Neutrophil (primary cell): ENCODE data around the gene GTSE1.

ENCODE experiments used
- H3K27ac ChIP-seq: fragments of 200-600 bp; sonication (generic); 2 replicates; pipeline ENCODE4 v1.5.1; 2016; ENCODE audit warnings: mild to moderate bottlenecking, moderate library complexity
- H3K27me3 ChIP-seq: fragments of 200-600 bp; sonication (generic); 2 replicates; pipeline ENCODE4 v1.6.0; 2016; ENCODE audit warnings: mild to moderate bottlenecking
- H3K36me3 ChIP-seq: fragments of 200-600 bp; sonication (generic); 2 replicates; pipeline ENCODE4 v1.5.1; 2017
- H3K4me1 ChIP-seq, 2 experiments: fragments of 200-600 bp in 1 of 2; sonication (generic) in 1 of 2; 1 replicate in 1 of 2; 2 replicates in 1 of 2; pipeline versions ENCODE4 v1.5.1 to v1.6.1; 2013 to 2016; ENCODE audit warnings: low read depth in 1 of 2, low read length in 1 of 2, mild to moderate bottlenecking in 1 of 2, moderate library complexity in 1 of 2; ENCODE audit not compliant: control insufficient read depth in 1 of 2, insufficient read depth in 1 of 2
- H3K4me3 ChIP-seq, 2 experiments: fragments of 200-600 bp in 1 of 2; sonication (generic) in 1 of 2; 1 replicate in 1 of 2; 2 replicates in 1 of 2; pipeline ENCODE4 v1.5.1; 2013 to 2016; ENCODE audit warnings: low read depth in 1 of 2, low read length in 1 of 2, mild to moderate bottlenecking in 1 of 2, moderate library complexity in 1 of 2
- H3K9me3 ChIP-seq: fragments of 200-600 bp; sonication (generic); 2 replicates; pipeline ENCODE4 v1.5.1; 2016
- CTCF ChIP-seq: fragments of 200-600 bp; sonication (generic); IDR thresholded peaks from 2 replicates; pipeline ENCODE4 v1.5.1; 2016; ENCODE audit warnings: antibody characterized with exemption

The GTSE1 gene

GRCh38 chr22:46370584-46371291 is 74.1 kb downstream of the GTSE1 start:
- no peak for TF ChIP-seq CTCF
- H3K27me3 ChIP-seq = peaks cover 55% of the 10 kb centered on the region
- no peak overlapping the region for H3K4me3 ChIP-seq
- H3K9me3 ChIP-seq = no peaks in the 10 kb centered on the region
- H3K4me1 ChIP-seq = no peaks in the 10 kb centered on the region
- no peak overlapping the region for H3K27ac ChIP-seq
- no peaks in the 10 kb centered on the region for H3K36me3 ChIP-seq

DNA sequence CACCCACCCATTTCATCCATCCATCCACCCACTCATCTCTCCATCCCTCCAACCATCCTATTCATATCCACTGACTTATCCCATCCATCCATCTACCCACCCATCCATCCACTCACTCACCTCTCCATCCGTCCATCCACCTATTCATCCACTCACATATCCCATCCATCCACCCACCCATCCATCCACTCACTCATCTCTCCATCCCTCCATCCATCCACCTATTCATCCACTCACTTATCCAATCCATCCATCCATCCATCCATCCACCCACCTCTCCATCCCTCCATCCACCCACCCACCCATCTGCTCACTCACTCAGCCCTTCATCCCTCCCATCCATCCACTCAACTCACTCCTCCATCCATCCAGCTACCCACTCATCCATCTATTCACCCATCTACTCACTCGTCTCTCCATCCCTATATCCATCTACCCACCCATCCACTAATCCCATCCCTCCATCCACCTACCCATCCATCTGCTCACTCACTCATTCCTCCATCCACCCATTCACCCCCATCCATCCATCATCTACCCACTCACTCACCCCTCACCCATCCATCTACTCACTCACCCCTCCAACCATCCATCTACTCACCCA is 75.1 kb downstream of the GTSE1 start:
- no peak overlapping the region for H3K4me3 ChIP-seq
- no peaks in the 10 kb centered on the region for H3K9me3 ChIP-seq
- H3K27ac ChIP-seq = no peak overlapping the region
- H3K27me3 ChIP-seq = peaks cover 48% of the 10 kb centered on the region
- TF ChIP-seq CTCF = no peak
- no peaks in the 10 kb centered on the region for H3K36me3 ChIP-seq
- no peaks in the 10 kb centered on the region for H3K4me1 ChIP-seq

GRCh38 chr22:46372686-46373085 is 76.0 kb downstream of the GTSE1 start:
- H3K27me3 ChIP-seq = peaks cover 39% of the 10 kb centered on the region
- H3K4me1 ChIP-seq = no peaks in the 10 kb centered on the region
- H3K27ac ChIP-seq = no peak overlapping the region
- no peaks in the 10 kb centered on the region for H3K36me3 ChIP-seq
- no peaks in the 10 kb centered on the region for H3K9me3 ChIP-seq
- H3K4me3 ChIP-seq = no peak overlapping the region
- no peak for TF ChIP-seq CTCF

DNA sequence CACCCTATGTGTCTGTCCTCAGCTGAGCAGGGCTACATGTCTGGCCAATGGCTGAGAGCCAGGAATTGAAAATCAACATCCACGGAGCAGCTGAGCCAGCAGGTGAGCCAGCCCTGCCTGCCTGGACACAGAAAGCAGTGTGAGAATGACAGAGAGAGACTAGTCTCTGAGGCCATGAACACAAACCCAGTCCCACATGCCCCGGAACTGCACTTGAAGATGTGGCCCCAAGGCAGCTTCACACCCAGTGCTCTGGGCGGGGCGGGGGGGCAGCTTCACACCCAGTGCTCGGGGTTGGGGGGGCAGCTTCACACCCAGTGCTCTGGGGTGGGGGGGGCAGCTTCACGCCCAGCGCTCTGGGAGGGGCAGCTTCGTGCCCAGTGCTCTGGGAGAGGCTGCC is 76.5 kb downstream of the GTSE1 start:
- no peak for TF ChIP-seq CTCF
- Histone ChIP-seq H3K4me1 (no peaks in the 10 kb centered on the region), H3K27me3 (peaks cover 39% of the 10 kb centered on the region), H3K9me3 (no peaks in the 10 kb centered on the region), H3K27ac (no peak overlapping the region), H3K4me3 (no peak overlapping the region), H3K36me3 (no peaks in the 10 kb centered on the region)

GRCh38 chr22:46373921-46374662 is 77.4 kb downstream of the GTSE1 start:
- TF ChIP-seq CTCF = no peak
- Histone ChIP-seq H3K4me1 (no peaks in the 10 kb centered on the region), H3K4me3 (no peak overlapping the region), H3K27ac (no peak overlapping the region), H3K27me3 (peaks cover 39% of the 10 kb centered on the region), H3K36me3 (no peaks in the 10 kb centered on the region), H3K9me3 (no peaks in the 10 kb centered on the region)
